HepG2 (cell line): Measurements from ENCODE around the gene ZFAND2B. TPM values are rescaled to one million over a fixed set of nuclear protein-coding genes. Genes with fewer than 3 reads are reported as not detected.
A peak's percentile ranks its signal among the peaks of the same experiment; 100 is the strongest.

Source experiments
- GLMP ChIP-seq: sonication (generic); formaldehyde crosslinking; IDR thresholded peaks from 2 replicates; pipeline ENCODE4 v1.9.0; 2021; ENCODE audit warnings: missing genetic modification reagents, mild to moderate bottlenecking, borderline replicate concordance
- KDM5B ChIP-seq: sonication (generic); formaldehyde crosslinking; IDR thresholded peaks from 2 replicates; pipeline ENCODE4 v1.4.0; 2020; ENCODE audit warnings: missing genetic modification reagents, mild to moderate bottlenecking, borderline replicate concordance
- MAFK ChIP-seq, 2 experiments: IDR thresholded peaks in 1 of 2; conservative IDR thresholded peaks in 1 of 2; 2 replicates each; pipeline ENCODE4 v1.6.1; 2011; ENCODE audit warnings: improper control_type of control experiment in 2 of 2, low read length in 2 of 2
- MZF1 ChIP-seq: sonication (generic); formaldehyde crosslinking; IDR thresholded peaks from 2 replicates; pipeline ENCODE4 v1.8.1; 2023; ENCODE audit warnings: mild to moderate bottlenecking, missing genetic modification reagents, borderline replicate concordance
- NFRKB ChIP-seq: fragments of 450-650 bp; IDR thresholded peaks from 2 replicates; pipeline ENCODE4 v1.6.1; 2017
- ONECUT2 ChIP-seq: sonication (generic); formaldehyde crosslinking; IDR thresholded peaks from 2 replicates; pipeline ENCODE4 v1.4.0; 2020; ENCODE audit warnings: missing genetic modification reagents
- POLR2A ChIP-seq, 2 experiments: IDR thresholded peaks; 2 replicates each; pipeline ENCODE4 v1.6.1; 2011; ENCODE audit warnings: low read depth in 2 of 2, low read length in 2 of 2, mild to moderate bottlenecking in 1 of 2, moderate library complexity in 1 of 2; ENCODE audit not compliant: insufficient read depth in 1 of 2
- PRDM4 ChIP-seq: sonication (generic); formaldehyde crosslinking; IDR thresholded peaks from 2 replicates; pipeline ENCODE4 v1.9.0; 2021; ENCODE audit warnings: missing genetic modification reagents, borderline replicate concordance
- PREB ChIP-seq: sonication (generic); formaldehyde crosslinking; IDR thresholded peaks from 2 replicates; pipeline ENCODE4 v1.4.0; 2020; ENCODE audit warnings: missing genetic modification reagents
- RNF2 ChIP-seq: fragments of 450-650 bp; conservative IDR thresholded peaks from 2 replicates; pipeline ENCODE4 v1.6.1; 2016; ENCODE audit warnings: low read depth
- THAP11 ChIP-seq: IDR thresholded peaks from 2 replicates; pipeline ENCODE4 v1.6.1; 2016; ENCODE audit warnings: missing biosample characterization, missing genetic modification reagents
- TRAFD1 ChIP-seq: sonication (generic); formaldehyde crosslinking; IDR thresholded peaks from 2 replicates; pipeline ENCODE4 v1.5.1; 2020; ENCODE audit warnings: missing genetic modification reagents, mild to moderate bottlenecking, borderline replicate concordance
- ZNF12 ChIP-seq: sonication (generic); formaldehyde crosslinking; IDR thresholded peaks from 2 replicates; pipeline ENCODE4 v1.5.0; 2020; ENCODE audit warnings: missing genetic modification reagents
- ZNF224 ChIP-seq: sonication (generic); formaldehyde crosslinking; IDR thresholded peaks from 2 replicates; pipeline ENCODE4 v1.5.0; 2020; ENCODE audit warnings: mild to moderate bottlenecking, missing genetic modification reagents
- ZNF232 ChIP-seq: sonication (generic); formaldehyde crosslinking; IDR thresholded peaks from 2 replicates; pipeline ENCODE4 v1.4.0; 2020; ENCODE audit warnings: missing genetic modification reagents, borderline replicate concordance
- ZNF253 ChIP-seq: sonication (generic); formaldehyde crosslinking; IDR thresholded peaks from 2 replicates; pipeline ENCODE4 v1.8.0; 2022; ENCODE audit warnings: mild to moderate bottlenecking, missing genetic modification reagents, borderline replicate concordance
- ZNF274 ChIP-seq: sonication (generic); formaldehyde crosslinking; IDR thresholded peaks from 2 replicates; pipeline ENCODE4 v1.5.1; 2020; ENCODE audit warnings: mild to moderate bottlenecking, missing genetic modification reagents
- ZNF280D ChIP-seq: sonication (generic); formaldehyde crosslinking; IDR thresholded peaks from 2 replicates; pipeline ENCODE4 v1.5.1; 2020; ENCODE audit warnings: mild to moderate bottlenecking, missing genetic modification reagents
- ZNF746 ChIP-seq: sonication (generic); formaldehyde crosslinking; IDR thresholded peaks from 2 replicates; pipeline ENCODE4 v1.8.0; 2022; ENCODE audit warnings: mild to moderate bottlenecking, missing genetic modification reagents
- polyA plus RNA-seq, 8 experiments: library from polyadenylated mRNA; depleted of rRNA in 3 of 8; stranded (reverse) in 7 of 8; unstranded in 1 of 8; fragments of >200 nt; fragmentation: Illumina TruSeq in 4 of 8; extraction: Trizol in 4 of 8; gene quantifications; 2 replicates each; pipeline versions ENCODE4 v1.2.1 to v1.2.3, GENCODE V29; 2011 to 2016; ENCODE audit warnings: low read depth in 4 of 8, missing spikeins in 1 of 8, mixed read lengths in 1 of 8; ENCODE audit not compliant: insufficient read depth in 1 of 8
- total RNA-seq, 5 experiments: library from RNA; depleted of rRNA; stranded (reverse); fragments of >200 nt; fragmentation: Illumina TruSeq; extraction: Trizol; gene quantifications; 2 replicates each; pipeline ENCODE4 v1.2.3, GENCODE V29; 2016; ENCODE audit warnings: low read depth in 1 of 5

ZFAND2B gene
- total and polyA plus RNA-seq, 2 of the 13 experiments (the other 11 are each of a cell fraction or from before 2014, with no cell fraction given) = 53.3 to 115 TPM

GRCh38 chr2:219218732-219219701, 12.4 kb downstream of the ZFAND2B start, which contains the start of gene ABCB6 (continued):
- no peak for TF ChIP-seq ZNF280D (CRISPR knock-in tag)
- peak; percentile 100 for TF ChIP-seq KDM5B (CRISPR knock-in tag)
- no peak for TF ChIP-seq ZNF253 (CRISPR knock-in tag)
- no peak for TF ChIP-seq MAFK (conservative IDR thresholded peaks at IDR 0.05 in 1 of 2, IDR thresholded peaks at IDR 0.05 in 1 of 2; ENCODE audit: low read length in 2 of 2)
- TF ChIP-seq POLR2A (IDR thresholded peaks at IDR 0.05; ENCODE audit: insufficient read depth in 1 of 2, low read depth in 2 of 2, low read length in 2 of 2) = peak in 1 of 2 experiments; percentile 94; a peak in 2 of 4 replicates
- peak; percentile 99 for TF ChIP-seq ZNF274 (CRISPR knock-in tag)
- no peak for TF ChIP-seq GLMP
- peak; percentile 87 for TF ChIP-seq ZNF224 (CRISPR knock-in tag)
- TF ChIP-seq ZNF12 (CRISPR knock-in tag) = no peak; the same call in 1 of the 2 replicates
- TF ChIP-seq ZNF746 (CRISPR knock-in tag) = peak; percentile 58; the same call in 1 of the 2 replicates
- TF ChIP-seq PREB = 0 out of 2 replicates have a peak, but pooled peaks have one; percentile 92
- TF ChIP-seq ZNF232 (CRISPR knock-in tag) = peak; percentile 70; the same call in 1 of the 2 replicates
- TF ChIP-seq ONECUT2 (CRISPR knock-in tag) = no peak; the same call in 1 of the 2 replicates
- TF ChIP-seq THAP11 (CRISPR knock-in tag) = peak; percentile 81
- no peak for TF ChIP-seq NFRKB
- 0 out of 2 replicates have a peak, but pooled peaks have one; percentile 48 for TF ChIP-seq PRDM4 (CRISPR knock-in tag)
- no peak; the same call in 1 of the 2 replicates for TF ChIP-seq MZF1 (CRISPR knock-in tag)
- 0 out of 2 replicates have a peak, but pooled peaks have one; percentile 81 for TF ChIP-seq TRAFD1 (CRISPR knock-in tag)
- peak; percentile 88; the same call in 1 of the 2 replicates for TF ChIP-seq RNF2
